C4-2B (cell line): ENCODE results near the gene COX18.

Experiments
- CTCF ChIP-seq: fragments of 450-650 bp; conservative IDR thresholded peaks from 2 replicates; pipeline ENCODE4 v1.5.1; 2017; ENCODE audit warnings: mild to moderate bottlenecking
- ZFX ChIP-seq: fragments of 450-650 bp; IDR thresholded peaks from 2 replicates; pipeline ENCODE4 v1.6.1; 2017

- no peak for TF ChIP-seq CTCF
- TF ChIP-seq ZFX: no peak
These were observed 17.9 kb downstream of the COX18 start for GRCh38 chr4:73051625-73052024.
